GM19035 (cell line): Measurements from ENCODE around the gene ITGB3BP.
A peak's percentile ranks its signal among the peaks of the same experiment; 100 is the strongest.
"Not testable (repeated sequence)": the region's sequence is repeated elsewhere in the genome, so short reads cannot be mapped to it uniquely, and the experiment has no call there.

Source experiments
- ATAC-seq: cut with Tn5 transposase; IDR thresholded peaks from one replicate; pipeline ENCODE4 v1.9.1; 2021; ENCODE audit not compliant: unreplicated experiment

Gene ITGB3BP

DNA sequence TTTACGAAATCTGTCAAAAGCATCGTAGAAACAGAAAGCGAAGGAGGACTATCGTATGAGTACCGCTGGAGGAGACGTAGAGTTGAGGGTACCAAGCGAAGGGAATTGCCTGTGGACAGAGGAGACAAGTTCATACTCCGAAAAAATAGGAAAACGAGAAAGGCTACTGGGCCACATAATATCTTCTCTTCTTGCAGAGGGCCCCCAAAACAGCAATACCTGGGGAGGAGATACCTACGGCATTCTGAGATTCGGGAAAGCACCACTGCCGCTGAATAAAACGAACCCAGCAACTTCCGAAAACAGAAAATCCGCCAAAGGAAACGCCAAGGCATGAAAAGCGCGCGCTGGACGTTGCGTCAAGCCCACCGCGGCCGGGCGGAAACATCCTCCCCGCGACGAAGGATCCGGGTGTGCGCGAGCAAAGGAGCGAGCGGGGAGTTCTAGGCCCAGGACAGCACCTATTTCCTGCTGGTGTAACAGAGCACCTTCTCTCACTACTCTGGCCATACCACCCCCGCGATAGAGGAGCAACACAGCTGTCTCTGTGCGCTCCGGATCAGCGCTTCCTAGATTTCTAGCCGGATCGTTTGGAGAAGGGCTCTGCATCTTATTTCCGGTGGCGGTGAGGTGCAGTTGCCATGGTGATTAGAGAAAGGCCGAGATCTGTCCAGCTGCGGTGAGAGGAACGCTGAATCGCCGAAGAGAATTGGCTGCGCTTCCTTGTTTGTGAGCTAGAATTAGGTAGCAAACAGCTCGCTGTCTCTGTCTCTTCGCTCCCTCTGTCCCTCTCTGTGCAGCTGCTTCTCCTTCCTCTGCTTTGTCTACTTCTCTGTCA, at the start of gene ITGB3BP, which contains the start of gene EFCAB7:
Gene ITGB3BP (minus strand): TSS at position 335 of the 838 bp plus-strand sequence. CDS start 92 bp downstream, at position 243.
Gene EFCAB7 (plus strand): TSS at position 635 of the 838 bp plus-strand sequence. CDS start 2,048 bp downstream, outside the sequence.
- ATAC-seq = peak; percentile 89

- not testable (repeated sequence) for ATAC-seq
Measured at GRCh38 chr1:63572686-63573085, 49.7 kb upstream of the ITGB3BP start.

DNA sequence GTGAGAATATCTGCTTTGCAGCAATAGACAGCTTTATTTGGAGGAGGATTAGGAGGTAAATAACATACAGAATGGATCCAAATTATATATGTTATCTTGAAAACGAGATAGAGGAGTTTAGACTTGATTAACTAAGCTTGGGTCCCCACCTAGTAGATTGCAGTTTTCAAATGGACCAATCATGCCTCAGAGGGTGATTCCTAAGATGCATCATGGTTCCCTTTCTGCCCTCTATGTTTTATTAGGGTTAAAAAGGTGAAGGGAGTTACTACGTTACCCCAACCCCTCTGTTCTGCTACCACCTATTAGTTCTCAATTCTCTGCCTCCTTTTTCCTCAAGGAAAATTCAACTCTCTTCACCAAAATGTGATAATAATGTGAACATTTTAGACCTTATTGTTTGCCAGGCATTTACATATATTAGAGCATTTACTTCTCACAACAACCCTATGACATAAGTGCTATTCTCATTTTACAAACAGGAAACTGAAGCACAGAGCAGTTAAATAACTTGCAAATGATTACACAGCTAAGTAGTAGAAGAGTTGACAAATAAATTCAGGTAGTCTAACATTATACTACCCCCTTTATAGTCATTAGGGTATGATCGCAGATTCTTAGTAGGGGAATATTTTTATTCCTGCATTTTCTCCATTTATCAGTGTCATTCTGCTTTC, 46.8 kb upstream of the ITGB3BP start:
- no peak for ATAC-seq

DNA sequence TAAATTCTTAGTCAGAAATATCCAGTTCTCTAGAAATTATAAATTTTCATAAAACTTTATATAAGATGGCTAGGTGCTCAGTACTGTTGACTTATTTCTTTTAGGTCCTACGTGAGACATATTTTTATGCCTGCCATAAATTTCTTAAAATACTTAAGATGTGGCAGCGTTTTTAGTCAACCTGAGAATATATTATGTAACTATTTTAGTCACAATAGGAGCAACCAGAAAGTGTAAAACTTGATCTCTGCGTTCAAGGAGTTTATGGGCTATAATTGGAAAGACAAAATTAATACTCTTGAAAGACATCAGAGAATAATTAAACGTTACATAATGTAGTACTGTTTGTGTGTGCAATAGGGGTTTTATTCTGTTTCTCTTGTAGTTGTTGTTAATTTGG, 46.0 kb upstream of the ITGB3BP start:
- ATAC-seq = no peak

GRCh38 chr1:63563745-63564144, 40.7 kb upstream of the ITGB3BP start:
- ATAC-seq = no peak

DNA sequence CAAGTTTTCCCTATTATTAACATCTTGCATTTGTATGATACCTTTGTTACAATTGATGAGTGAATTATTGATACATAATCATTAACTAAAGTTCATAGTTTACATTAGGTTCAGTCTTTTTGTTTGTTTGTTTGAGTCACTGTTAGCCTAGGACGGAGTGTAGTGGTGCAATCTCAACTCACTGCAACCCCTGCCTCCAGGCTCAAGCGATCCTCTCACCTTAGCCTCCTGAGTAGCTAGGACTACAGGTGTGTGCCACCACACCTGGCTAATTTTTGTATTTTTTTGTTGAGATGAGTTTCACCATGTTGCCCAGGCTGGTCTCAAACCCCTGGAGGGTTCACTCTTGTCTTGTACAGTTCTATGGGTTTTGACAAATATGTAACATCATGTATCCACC, 36.3 kb upstream of the ITGB3BP start:
- no peak for ATAC-seq

GRCh38 chr1:63557365-63557987, 34.5 kb upstream of the ITGB3BP start:
- no peak for ATAC-seq

DNA sequence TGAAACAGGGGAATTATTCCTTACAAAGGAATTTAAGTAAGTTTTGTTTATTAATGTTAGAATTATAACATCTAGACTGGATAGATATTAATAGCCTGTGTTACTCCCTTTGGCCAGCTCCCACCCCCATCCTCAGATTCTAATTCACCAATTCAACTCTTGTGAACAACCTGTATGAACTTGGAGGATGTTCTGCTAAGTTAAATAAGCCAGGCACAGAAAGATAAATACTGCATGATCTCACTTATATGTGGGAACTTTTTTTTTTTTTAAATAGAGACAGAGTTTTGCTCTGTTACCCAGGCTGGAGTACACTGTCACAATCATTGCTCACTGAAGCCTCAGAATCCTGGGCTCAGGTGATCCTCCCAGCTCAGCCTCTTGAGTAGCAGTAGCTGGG, 32.5 kb upstream of the ITGB3BP start:
- no peak for ATAC-seq

DNA sequence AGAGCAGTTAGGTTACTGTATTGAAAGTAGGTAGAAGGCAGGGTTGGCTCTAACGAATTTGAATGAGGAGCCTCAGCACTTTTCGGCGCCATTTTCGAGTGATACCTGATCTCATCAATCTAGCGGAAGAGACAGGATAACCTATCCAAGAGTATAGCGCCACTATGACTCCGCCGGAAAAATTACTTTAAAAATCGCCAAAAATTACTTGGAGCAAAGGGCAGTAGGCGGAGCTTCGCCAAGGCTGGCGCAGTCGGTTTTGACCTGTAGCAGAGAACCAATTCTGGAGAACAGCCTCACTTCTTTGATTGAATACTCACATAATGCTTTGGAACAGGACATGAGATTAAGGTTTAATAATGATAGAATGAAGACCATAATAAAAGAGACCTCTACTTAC, 25.9 kb upstream of the ITGB3BP start:
- ATAC-seq = no peak

DNA sequence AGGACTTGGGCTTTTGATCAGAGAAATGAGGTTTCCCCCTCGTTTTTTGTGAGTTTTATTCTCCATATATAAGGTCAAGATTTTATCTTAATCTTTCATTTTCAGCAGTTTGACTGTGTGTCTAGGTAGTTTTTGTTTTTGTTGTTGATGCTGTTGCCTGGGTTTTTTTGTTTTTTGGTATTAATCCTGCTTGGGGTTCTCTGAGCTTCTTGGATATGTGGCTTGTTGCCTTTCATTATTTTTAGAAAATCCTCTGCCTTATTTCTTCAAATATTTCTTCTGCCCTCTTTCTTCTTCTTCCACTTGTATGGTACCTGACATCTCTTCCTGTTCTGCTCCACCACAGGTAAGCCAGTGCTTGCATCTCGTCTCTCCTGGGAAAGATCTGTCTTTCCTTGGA, 25.3 kb upstream of the ITGB3BP start:
- no peak for ATAC-seq

DNA sequence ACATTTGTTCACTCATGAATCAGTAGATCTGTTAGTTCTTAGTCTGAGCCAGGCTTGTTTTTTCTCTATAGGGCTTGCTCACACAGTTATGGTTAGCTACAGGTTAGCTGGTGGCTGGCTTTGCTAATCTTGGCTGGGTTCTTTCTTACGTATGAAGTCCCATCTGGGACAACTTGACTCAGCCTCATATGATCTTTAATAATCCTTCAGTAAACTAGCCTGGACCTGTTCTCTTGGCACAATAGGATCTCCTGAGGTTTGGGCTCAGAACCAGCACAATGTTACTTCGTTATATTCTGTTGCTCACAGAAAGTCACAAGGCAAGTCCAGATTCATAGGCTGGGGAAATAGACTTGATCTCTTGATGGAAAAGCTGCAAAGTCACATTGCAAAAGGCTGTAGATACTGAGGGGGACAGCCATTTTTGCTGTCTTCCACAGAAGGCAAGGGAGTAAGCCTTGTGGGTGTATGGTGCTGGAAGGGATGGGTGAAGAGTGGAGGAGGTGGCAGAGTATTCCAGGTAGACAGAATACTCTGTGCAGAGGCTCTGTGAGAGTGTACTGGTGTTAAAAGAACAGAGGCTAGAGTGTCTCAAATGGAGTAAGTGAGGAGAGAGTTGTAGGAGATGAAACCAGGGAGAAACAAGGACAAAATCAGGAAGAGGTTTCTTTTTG, 24.7 kb upstream of the ITGB3BP start:
- ATAC-seq = no peak

GRCh38 chr1:63545780-63546179, 22.8 kb upstream of the ITGB3BP start:
- no peak for ATAC-seq

DNA sequence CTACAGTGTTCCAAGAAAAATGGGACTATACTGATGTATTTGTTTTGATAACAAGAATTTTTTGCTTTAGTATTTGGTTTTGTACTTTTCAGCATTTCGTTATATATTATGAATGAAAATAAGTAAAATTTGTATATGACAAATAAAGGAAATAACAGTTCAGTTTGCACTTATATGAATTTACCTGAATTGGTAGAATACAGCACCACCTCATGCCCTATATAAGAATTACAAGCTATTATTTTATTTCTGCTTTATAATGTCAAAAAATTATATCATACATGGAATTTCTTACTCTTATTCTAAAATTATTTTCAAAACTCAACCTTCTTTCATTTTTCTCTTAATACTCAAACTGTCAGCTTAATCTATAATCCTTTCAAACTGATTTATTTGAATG, 14.9 kb upstream of the ITGB3BP start:
- no peak for ATAC-seq

DNA sequence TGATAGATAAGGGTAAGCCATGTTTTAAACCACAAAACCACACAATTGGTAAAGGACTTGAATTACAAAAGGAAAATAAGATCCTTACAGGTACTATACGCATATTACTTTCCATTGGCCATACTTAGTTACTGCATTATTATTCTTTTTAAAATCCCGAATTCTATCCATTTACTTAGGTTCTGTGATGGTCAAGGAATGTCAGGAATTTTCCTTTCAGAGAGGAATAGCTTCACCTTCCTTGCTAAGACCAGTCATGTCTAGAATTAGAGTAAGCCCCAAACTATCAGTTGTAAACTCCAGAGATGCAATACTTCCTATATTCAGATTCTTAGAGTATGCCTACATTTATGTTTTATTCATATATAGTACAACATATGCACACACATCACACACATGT, 14.0 kb upstream of the ITGB3BP start:
- ATAC-seq = no peak

GRCh38 chr1:63534406-63534805, 11.4 kb upstream of the ITGB3BP start:
- no peak for ATAC-seq

DNA sequence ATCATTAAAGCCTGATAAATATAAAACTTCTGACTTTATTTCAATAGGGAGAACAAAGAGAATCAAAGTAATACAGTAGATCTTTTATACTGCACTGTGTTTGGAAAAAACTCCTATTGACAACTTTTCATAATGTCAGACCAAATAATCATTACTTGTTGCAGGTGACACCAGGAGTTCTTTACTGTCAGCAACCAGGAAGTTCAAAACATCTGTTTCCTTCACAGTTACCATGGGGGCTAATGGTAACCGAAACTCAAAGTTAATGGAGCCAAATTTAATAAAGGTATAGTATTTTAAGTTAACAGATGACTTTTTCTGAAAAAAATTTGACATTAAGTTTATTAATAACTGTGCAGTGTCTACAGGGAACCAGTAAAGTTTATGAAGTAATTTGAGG, 10.9 kb upstream of the ITGB3BP start:
- ATAC-seq = no peak

GRCh38 chr1:63532727-63533126, 9.7 kb upstream of the ITGB3BP start:
- ATAC-seq = no peak

DNA sequence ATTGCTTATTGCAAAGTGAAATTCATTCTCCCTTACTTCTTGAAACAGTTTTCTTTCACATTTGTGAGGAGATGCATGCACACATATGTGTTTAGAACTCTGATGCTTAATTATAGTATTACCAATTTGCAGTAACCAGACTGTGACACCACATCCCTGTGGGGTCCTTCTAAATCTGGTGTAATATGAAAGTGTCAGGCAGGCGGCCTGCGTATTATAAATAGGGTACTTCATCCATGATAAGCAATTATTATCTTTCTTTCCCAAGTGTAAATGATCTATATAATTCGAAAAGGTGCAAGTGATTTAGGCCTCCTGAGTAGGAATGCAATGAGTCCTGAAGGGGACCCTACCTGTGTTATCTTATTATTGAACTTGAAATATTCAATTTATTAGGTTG, 1.2 kb upstream of the ITGB3BP start:
- ATAC-seq = no peak

DNA sequence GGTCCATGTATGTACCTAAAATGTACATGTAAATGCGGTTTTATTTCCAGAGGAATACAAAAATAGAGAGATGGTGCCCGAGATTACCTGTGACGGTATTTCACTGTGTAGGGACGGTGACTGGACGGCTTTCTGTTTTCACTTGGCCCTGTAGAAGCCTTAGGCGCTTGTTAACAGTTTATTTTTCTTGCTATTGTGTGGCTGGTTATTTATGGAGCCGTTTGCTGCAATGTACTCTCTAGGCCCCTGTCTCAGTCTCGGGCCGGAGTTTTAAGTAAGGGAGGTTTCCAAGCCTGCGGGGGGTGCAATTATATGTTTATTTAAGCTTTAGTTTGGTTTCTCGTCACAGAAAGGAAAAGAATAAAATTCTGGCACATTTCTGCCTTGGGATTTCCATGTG, 713 bp upstream of the ITGB3BP start:
- peak; percentile 14 for ATAC-seq

DNA sequence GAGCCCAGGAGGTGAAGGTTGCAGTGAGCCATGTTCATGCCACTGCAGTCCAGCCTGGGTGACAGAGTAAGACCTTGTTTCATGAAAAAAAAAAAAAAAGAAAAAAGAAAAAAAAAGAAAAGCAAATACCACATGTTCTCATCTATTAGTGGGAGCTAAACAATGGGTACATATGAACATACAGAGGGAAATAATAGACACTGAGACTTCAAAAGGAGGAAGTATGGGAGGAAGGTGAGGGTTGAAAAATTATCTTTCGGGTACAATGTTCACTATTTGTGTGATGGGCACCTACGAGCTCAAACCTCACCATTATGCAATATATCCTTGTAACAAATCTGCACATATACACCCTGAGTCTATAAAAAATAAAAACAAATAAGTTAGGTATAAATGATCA, 6.4 kb downstream of the ITGB3BP start:
- ATAC-seq = no peak

DNA sequence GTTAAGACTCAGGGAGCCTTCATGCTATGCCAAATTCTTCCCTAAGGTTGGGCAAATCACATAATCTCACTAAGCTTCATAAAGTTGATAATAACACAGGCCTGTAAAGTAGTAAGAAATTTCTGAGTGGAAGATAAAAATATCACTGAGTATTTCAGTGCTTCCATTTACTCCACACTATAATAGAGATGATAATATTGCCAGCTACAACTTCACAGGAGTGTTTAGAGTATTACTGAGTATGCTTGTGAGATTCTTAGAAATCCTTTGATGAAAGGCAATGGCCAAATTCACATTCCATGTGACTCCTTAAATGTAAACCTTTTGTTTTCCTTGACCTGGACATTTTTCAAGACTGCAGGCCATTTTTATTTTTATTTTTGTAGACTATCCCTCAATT, 10.4 kb downstream of the ITGB3BP start:
- no peak for ATAC-seq
